ENCODE data around the gene GLCE. TPM values are rescaled to one million over a fixed set of nuclear protein-coding genes. Genes with fewer than 3 reads are reported as not detected.

GLCE gene
- polyA plus RNA-seq, 3 donors = 5.1 to 13.2 (median 6.7) TPM

DNA sequence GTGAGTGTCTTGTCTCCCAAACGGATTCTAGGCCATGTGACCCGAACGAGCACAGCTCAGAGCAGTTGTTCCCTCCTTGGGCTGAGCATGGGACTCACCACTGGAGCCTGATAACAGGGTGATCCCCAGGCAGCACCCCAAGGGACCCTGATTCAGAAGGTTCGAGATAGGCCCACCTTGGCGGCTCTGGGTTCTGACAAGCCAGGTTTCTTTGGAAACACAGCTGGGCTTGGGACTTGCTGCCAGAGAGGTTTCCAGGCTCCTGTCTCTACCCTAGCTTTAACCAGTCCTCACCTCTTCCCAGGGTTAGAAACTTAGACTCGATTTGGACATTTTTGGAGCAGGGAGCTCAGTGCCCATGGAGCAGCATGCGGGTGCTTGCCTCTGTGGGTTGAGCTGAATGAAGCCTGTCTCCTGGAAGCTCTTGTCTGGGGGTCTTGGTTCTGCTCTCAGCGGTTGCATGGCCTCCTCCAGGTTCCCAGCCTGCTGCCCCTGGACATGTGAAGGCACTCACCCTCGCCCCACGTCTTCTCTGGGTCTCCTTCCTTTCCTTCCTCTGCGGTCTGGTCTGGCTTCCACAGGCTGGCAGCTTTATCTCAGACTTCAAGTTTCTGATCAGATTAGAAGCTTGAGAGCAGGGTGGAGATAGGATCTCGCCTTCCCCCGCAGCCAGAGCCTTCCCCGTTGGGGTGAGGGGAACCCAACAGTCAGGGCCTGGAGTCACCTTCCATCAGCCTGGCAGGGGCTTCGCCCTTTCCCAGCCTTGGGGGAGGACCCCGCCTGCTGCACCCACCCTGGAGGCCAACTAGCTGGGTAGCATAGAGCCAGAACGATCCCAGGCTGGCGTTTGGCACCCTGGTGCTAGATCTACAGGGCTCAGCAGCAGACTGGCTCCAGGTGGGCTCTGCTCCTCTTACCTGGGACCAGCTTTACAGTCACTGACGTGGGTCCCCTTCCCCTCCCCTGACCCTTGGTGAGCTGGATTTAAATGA, 159.2 kb downstream of the GLCE start:
- WGBS, 3 donors = 61 to 67% (median 65%) methylated on average over 19 of the region's 19 CpGs
- H3K27ac ChIP-seq (ENCODE audit: low read depth, low read length) = no peak overlapping the region

DNA sequence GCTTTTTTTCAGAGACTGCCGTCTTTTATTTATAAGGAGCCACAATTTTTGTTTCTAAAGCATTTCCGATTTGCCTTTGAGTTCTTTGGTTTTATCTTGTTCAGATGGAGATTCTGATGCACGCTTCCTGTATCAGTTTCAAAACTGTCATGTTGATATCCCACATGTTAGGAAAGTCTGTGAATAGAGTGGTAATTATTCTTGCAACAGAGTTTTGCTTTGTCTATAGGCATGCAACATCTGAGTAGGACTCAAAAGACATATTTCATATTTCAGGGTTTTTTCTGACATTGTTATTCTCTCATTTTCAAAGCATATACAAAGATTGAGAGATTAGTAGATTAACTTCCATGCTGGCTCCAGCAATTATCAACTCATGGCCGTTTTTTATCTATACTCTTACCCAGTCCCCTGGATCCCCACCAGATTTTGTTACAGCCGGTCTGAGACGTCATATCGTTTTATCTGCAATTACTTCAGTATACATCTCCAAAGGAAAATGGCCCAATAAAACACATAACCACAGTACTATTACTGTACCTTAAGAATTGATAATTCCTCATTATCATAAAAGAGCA, 160.6 kb downstream of the GLCE start:
- WGBS, 3 donors = 35 to 58% (median 43%) methylated on average over 7 of the region's 7 CpGs
- no peak overlapping the region for H3K27ac ChIP-seq (ENCODE audit: low read depth, low read length)

Other genes starting within 250 kb of the GLCE start
- 1 to 10 TPM in 1 of 3 donors, under 1 TPM in 2; 0.67 to 2.5 (median 0.99) TPM for gene SPESP1, start 230.1 kb upstream of the GLCE start, polyA plus RNA-seq
- gene NOX5, start 145.9 kb upstream of the GLCE start, polyA plus RNA-seq = under 1 TPM; 0.02 to 0.13 (median 0.11) TPM
- gene PAQR5, start 138.3 kb downstream of the GLCE start, polyA plus RNA-seq = 1 to 10 TPM in 1 of 3 donors, under 1 TPM in 2; 0.11 to 2.5 (median 0.43) TPM

Measured in adipose tissue (tissue), 3 donors.